ENCODE measurements around the gene VPS37B. TPM values are rescaled to one million over a fixed set of nuclear protein-coding genes. Genes with fewer than 3 reads are reported as not detected.

The VPS37B gene
- total RNA-seq, 1 experiment from 2014 or later: 12.3 TPM

DNA sequence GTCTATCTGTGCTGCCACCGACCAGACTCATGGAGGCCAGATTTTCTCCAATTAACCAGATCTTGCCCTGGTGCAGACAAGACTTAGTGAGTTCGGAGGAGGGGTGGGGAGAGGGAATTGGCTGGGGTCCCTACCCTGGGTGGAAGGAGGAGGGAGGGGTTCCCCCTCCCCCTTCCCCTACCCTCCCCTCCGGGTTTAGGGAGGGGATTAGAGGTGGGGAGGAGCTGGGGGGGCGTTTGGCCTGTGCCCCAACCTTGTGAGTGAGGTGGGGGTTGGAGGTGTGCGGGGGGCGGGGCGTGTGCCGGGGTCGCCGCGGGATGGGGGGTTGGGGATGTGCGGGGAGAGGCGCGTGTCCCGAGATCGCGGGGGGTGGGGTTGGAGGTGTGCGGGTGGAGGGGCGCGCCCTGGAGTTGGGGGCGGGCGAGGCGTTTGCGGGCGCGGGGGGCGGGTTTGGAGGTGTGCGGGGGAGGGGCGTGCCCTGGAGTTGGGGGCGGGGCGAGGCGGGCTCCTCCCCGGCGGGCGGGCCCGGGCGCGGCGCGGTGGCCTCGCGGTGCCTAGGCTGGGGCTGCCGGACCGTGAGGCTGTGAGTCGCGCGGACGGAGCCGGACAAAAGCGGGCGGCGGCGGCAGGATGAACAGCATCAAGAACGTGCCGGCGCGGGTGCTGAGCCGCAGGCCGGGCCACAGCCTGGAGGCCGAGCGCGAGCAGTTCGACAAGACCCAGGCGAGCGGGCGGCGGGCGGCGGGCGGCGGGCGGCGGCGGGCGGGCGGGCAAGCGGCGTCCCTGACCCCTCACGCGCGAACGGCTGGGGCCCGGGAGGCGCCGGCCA is 60.8 kb downstream of the VPS37B start, which contains the start of gene HIP1R:
Gene HIP1R (plus strand): TSS at position 537 of the 829 bp plus-strand sequence. CDS start 94 bp downstream, at position 631.
- no peak within 1 kb of the TSS for H3K4ac ChIP-seq (ENCODE audit: low read depth, low read length)
- Mint-ChIP-seq H3K9me3 (peaks cover 0 to 3% of the 10 kb centered on the region in 2 experiments; a peak in 1 of 5 replicates), H3K4me3 (peak within 1 kb of the TSS; percentile 76 to 91), H3K27ac (peak within 1 kb of the TSS in 1 of 3 experiments; percentile 61; a peak in 2 of 7 replicates), H3K4me1 (peaks cover 19 to 31% of the 10 kb centered on the region in 2 experiments), H3K27me3 (ENCODE audit: low read depth) (peaks cover 82% of the 10 kb centered on the region), H3K36me3 (ENCODE audit: insufficient read depth in 1 of 3, low read depth in 3 of 3) (peaks cover 0 to 4% (median 2%) of the 10 kb centered on the region in 3 experiments; a peak in 2 of 7 replicates)
- no peaks in the 10 kb centered on the region for H3K9me3 ChIP-seq (ENCODE audit: control insufficient read depth, low read depth, low read length)
- H4K5ac ChIP-seq (ENCODE audit: insufficient read length, low read depth, low read length): no peak within 1 kb of the TSS
- H3K79me2 ChIP-seq (ENCODE audit: insufficient read depth, low read length): no peaks in the 10 kb centered on the region; the same call in 1 of the 2 replicates
- no peak within 1 kb of the TSS for H2BK120ac ChIP-seq (ENCODE audit: low read depth, low read length, poor library complexity, severe bottlenecking)
- H4K91ac ChIP-seq (ENCODE audit: insufficient read length, low read depth, low read length): no peak within 1 kb of the TSS
- H4K20me1 ChIP-seq (ENCODE audit: control insufficient read depth, insufficient read depth, insufficient read length): peaks cover 3% of the 10 kb centered on the region
- TF ChIP-seq, protein P1, sequence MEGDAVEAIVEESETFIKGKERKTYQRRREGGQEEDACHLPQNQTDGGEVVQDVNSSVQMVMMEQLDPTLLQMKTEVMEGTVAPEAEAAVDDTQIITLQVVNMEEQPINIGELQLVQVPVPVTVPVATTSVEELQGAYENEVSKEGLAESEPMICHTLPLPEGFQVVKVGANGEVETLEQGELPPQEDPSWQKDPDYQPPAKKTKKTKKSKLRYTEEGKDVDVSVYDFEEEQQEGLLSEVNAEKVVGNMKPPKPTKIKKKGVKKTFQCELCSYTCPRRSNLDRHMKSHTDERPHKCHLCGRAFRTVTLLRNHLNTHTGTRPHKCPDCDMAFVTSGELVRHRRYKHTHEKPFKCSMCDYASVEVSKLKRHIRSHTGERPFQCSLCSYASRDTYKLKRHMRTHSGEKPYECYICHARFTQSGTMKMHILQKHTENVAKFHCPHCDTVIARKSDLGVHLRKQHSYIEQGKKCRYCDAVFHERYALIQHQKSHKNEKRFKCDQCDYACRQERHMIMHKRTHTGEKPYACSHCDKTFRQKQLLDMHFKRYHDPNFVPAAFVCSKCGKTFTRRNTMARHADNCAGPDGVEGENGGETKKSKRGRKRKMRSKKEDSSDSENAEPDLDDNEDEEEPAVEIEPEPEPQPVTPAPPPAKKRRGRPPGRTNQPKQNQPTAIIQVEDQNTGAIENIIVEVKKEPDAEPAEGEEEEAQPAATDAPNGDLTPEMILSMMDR (conservative IDR thresholded peaks at IDR 0.05): no peak
- H2AFZ ChIP-seq (ENCODE audit: low read length): no peak within 1 kb of the TSS
- no peak within 1 kb of the TSS for H3K23ac ChIP-seq (ENCODE audit: insufficient read length, low read depth, low read length)
- H4K8ac ChIP-seq (replicated peaks; ENCODE audit: insufficient read length, low read depth, low read length): no peak within 1 kb of the TSS
- H2BK20ac ChIP-seq (ENCODE audit: low read depth, low read length, poor library complexity, severe bottlenecking): no peak within 1 kb of the TSS
- H3K4me2 ChIP-seq (ENCODE audit: insufficient read depth, insufficient read length, low read length): peak within 1 kb of the TSS; percentile 86
- WGBS (ENCODE audit: extremely low coverage, insufficient read length, low lambda C conversion rate): no CpG with 5 or more reads among the region's 85 CpGs
- H3K79me1 ChIP-seq (ENCODE audit: insufficient read depth, low read depth, low read length, poor library complexity, severe bottlenecking): no peaks in the 10 kb centered on the region
- H3K23me2 ChIP-seq (ENCODE audit: insufficient read length, low read depth, low read length, poor library complexity, severe bottlenecking): peaks cover 8% of the 10 kb centered on the region
- H3T11ph ChIP-seq (ENCODE audit: low read length): no peak within 1 kb of the TSS
- no peak within 1 kb of the TSS for H2BK12ac ChIP-seq (ENCODE audit: insufficient read length, low read depth, low read length)
- H3K27me3 ChIP-seq (ENCODE audit: insufficient read depth, low read length): peaks cover 12% of the 10 kb centered on the region
- DNase-seq: peak; percentile 69
- H3K27ac ChIP-seq (ENCODE audit: insufficient read length, low read depth, low read length): no peak within 1 kb of the TSS
- H2AK5ac ChIP-seq (ENCODE audit: insufficient read length, low read length): no peak within 1 kb of the TSS
- H2BK15ac ChIP-seq (ENCODE audit: low read depth, low read length): no peak within 1 kb of the TSS
- no peak within 1 kb of the TSS; the same call in 1 of the 2 replicates for H3K14ac ChIP-seq (ENCODE audit: insufficient read depth, low read length)
- no peak within 1 kb of the TSS for H3K18ac ChIP-seq (ENCODE audit: insufficient read length, low read depth, low read length)
- H3K9ac ChIP-seq (ENCODE audit: extremely low read depth, insufficient read length, low read length): no peak within 1 kb of the TSS
- H3K4me1 ChIP-seq (ENCODE audit: insufficient read depth, low read length): peaks cover 3% of the 10 kb centered on the region; the same call in 1 of the 2 replicates
- no peak within 1 kb of the TSS for H2BK5ac ChIP-seq (ENCODE audit: insufficient read length, low read length)
- no peak within 1 kb of the TSS for H3K56ac ChIP-seq (ENCODE audit: insufficient read length, low read depth, low read length)
